Measurements from ENCODE around the gene ATPAF1.

ATPAF1 gene

DNA sequence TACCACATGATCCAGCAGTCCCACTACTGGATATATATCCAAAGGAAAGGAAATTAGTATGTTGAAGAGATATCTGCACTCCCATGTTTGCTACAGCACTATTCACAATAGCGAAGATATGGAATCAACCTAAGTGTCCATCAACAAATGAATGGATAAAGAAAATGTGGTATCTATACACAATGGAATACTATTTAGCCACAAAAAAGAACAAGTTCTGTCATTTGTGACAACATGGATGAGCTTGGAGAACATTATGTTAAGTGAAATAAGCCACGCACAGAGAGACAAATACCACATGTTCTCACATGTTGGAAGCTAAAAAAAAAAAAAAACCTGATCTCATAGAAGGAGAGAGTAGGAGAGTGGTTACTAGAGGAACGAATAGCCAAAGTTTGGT, 17.7 kb downstream of the ATPAF1 start:
- no peak for DNase-seq (ENCODE audit: low read depth)

DNA sequence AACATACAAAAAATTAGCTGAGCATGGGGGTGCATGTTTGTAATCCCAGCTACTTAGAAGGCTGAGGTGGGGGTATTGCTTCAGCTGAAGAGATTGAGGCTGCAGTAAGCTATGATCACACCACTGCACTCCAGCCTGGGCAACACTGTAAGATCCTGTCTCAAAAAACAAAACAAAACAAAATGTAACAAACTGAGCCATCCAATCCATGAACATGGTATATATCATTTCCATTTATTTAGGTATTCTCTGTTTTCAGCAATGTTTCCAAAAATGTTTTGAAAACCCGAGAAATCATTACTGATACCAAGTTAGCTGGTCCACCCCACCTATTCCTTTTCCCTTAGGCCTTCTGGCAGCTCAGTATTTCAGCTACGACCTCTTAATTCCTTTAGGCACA, 18.4 kb downstream of the ATPAF1 start:
- DNase-seq (ENCODE audit: low read depth) = no peak

DNA sequence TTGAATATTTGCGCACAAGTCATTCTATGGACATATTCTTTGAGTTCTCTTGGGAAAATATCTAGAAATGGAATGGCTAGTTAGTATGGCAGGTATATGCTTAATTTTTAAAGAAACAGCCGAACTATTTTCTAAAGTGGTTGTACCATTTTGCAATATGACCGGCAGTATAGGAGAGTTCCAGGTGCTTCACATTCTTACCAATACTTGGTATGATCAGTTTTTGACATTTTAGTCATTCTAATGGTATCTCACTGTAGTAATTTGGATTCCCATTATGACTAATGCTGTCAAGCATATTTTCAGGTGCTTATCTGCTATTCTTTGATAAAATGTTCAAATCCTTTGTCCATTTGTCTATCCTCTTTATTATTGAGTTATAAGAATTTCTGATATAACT, 20.6 kb downstream of the ATPAF1 start:
- no peak for DNase-seq (ENCODE audit: low read depth)

DNA sequence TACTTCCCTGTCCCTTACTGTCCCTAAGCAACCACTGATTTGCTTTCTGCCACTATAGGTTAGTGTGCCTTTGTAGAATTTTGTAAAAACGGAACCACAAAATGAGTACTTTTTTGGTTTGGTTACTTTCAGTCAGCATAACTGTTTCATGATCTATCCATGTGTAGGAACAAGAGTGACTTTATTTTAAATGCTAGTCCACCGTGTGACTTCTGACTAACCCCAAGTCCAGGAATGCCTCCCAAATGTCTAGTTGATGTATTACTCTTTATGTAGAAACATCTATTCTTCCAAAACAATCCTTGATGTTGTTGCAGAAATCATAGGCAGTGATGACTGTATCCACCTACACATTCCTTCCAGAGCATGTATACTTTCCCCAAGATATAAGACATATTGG, 21.3 kb downstream of the ATPAF1 start:
- DNase-seq (ENCODE audit: low read depth) = no peak

DNA sequence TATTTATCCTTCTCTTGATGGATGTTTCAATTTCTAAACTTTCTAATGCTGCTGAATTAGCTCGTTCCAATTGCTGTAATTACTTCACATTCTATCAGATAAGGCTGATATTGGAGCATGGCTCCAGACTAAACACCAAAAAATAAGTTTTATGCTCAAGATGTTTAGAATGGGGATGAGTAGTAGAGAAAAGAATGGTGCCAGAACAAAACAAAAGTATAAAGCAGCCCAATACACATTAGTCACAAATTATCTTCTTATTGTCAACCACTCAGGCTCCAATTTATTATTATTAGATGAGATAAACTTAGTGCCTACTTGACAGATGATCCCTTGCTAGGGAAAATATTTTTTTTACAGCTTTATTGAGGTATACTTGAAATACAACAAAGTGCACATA, 21.8 kb downstream of the ATPAF1 start:
- no peak for DNase-seq (ENCODE audit: low read depth)

DNA sequence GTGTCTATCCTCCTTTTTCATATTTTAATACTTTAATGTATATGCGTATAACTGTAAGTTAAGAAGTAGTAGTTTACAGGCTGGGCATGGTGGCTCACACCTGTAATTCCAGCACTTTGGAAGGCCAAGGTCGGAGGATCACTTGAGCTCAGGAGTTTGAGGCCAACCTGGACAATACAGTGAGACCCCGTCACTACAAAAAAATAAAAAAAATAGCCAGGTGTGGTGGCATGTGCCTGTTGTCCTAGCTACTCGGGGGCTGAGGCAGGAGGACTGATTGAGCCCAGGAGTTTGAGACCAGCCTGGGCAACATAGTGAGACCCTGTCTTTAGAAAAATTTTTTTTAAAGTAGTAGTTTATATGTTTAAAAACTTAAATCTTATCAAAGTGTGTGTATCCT, 22.3 kb downstream of the ATPAF1 start:
- DNase-seq (ENCODE audit: low read depth) = no peak

DNA sequence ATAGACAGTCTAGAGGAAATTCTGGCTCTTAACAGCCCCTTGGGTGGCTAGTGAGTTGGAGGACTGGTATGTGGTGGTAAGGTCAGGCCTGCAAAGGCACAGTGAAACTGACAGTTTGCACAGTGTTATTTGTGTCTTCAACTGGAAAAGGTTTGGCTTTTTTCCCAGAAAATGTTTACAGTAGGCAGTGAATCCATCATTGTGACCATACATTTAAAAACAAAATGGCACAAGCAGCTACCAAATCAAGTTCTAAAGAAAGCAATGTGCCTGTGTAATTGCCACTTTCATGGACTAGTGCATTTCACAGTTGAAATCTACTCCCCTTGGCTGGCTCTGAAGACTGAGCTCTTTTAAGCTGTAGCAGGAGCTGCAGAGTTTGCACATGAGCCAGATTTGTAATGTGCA, 24.8 kb downstream of the ATPAF1 start:
- peak; percentile 36 for DNase-seq (ENCODE audit: low read depth)

DNA sequence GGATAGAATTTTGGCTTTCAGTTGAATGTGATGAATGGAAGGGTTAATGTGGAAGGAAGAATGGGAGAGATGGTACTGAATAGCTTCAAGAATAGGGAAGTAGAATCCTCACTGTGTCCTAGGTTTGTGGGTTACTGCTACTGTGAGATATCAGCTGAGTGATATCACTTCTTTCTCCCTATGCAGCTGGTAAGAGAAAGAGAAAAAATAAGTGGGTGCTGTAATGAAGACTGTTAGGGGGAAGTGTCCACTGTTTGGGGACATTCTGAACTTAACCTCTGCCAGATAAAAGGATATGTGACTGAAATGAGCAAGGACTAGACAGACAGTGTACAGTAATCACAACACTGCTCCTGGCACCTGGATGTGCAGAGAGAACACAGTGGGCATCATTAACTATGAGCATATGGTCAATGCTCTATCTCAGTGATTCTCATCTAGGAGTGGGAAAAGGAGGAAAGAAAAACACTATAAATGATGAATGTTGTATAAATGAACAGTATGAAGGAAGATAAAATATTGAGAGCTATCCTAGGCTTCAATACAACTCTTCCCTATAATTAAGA, 26.0 kb downstream of the ATPAF1 start:
- no peak for DNase-seq (ENCODE audit: low read depth)

DNA sequence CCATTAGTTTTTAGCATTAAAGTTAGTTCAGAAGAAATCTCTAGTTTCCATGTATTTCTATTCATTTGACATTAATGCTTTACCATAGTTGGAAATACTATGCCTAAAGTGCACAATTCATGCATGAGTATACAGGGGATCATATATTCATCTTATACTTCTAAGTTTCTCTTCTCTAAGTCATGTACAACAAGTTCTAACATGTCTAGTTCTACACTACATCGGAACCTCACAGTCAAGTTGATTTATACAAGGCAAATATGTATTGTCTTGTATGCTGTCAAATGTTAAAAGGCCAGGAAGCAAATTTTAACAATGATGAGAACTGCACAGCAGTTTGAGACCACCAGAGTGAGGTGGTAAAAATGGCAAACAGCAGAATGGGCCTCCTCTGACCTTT, 28.6 kb downstream of the ATPAF1 start:
- DNase-seq (ENCODE audit: low read depth) = no peak

DNA sequence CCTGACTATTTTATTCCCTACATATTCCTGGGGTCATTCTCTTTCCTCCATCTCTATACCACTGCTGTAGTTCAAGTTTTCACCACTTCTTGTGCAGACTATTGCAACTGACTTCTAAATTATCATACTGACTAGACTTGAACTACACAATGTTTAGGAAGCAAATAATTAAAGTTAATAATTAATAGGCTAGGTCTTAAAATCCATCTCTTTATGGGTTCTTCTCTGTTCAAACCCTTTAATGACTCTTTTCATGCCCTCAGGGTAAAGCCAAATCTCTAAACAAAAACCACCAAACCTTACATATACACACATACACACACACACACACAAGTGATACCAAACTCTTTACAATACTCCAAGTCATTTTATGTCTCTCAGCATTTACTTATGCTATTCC, 29.2 kb downstream of the ATPAF1 start:
- DNase-seq (ENCODE audit: low read depth) = no peak

DNA sequence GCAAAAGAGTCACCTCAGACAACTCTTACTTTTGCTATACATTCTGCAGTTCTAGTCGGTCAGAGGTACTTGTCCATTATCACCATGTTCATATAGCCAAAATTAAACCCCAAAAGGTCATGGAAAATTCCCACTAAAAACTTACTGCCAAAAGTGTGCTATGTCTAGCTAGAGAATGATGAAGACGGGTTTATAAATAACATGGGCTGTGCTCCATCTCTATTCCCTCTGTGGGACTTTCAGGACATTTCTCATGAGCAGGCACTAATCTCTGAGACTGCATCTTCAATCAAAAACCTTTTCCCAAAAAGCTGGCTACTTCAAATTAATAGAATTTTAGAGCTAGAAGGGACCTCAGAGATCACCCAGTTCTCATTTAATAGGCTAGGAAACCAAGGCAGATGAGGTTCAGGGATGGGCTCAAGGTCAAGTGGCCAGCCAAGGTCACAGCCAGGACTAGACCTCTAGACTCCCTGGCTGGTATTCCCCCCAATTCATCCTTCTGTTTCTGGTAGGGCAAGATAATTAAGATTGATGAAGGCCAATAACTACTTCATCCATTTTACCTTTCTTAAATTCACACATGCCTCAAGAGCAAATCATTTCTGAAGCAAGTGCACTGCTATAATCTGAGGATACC, 30.6 kb downstream of the ATPAF1 start:
- DNase-seq (ENCODE audit: low read depth) = no peak

DNA sequence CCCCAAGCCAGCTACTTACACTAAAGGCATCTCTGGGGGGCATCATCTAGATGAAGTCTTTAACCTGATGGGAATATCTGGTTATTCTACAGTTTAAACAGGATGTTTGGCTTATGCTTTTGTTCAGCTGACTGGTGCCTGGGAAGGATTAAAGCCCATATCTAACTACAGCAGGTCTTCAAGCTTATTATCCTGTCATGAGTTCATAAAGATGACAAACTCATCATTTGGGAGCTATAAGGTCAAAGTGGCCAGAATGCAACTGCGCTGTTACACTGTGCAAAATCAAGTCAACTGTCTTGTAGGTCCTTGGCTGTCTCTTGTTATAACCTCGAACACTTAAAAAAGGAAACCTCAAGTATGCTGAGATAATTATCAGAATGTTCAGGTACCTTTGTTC, 33.0 kb downstream of the ATPAF1 start:
- no peak for DNase-seq (ENCODE audit: low read depth)

DNA sequence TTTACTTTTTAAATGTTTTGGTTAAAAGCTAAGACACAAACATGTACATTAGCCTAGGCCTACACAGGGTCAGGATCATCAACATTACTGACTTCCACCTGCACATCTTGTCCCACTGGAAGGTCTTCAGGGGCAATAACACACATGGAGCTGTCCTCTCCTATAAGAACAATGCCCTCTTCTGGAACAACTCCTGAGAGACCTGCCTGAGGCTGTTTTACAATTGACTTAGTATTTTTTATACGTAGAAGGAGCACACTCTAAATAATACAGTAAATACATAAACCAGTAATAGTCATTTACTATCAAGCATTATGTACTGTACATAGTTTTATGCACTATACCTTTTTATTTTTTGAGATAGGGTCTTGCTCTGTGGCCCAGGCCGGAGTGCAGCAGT, 37.4 kb downstream of the ATPAF1 start:
- DNase-seq (ENCODE audit: low read depth) = no peak

DNA sequence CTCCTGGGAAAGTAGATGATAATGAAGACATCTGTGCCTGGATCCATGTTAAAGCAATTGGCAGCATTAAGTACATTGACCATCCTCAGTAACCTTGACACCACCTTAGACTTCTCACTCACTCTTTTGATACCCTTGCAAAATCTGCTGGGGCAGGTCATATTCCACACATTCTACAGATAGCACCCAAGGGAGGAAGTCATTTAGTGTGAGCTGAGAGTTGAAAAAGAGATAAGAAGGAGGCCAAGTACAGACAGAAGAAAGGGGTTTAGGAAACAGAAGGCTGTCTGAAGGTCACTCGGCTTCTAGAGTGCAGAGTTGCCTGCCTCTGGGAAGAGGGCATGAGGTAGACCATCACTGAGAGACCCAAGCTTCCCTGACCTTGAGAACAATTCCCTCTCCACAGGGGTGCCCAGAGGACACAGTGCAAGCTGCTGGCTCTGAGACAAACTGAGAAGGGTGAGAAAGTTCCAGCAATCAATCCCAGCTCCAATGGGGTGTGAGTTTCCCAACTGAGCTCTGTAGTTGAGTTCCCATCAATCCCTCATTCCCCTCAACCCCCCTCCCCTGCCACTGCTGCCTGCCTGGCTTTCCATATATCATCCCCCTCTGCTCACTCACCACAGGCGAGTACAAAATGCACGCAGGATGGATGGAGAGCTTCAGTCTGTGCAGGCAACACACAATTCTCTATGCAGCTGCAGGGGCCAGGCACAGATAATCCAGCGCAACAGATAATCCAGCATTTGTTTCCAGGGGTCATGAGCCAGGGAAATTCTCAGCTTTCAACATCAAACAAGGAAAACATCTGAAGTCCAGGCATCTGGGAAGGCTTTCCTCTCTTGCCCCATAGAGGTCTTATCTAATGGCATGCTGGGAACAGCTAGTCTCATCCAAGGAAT, 44.2 kb downstream of the ATPAF1 start:
- no peak for DNase-seq (ENCODE audit: low read depth)

DNA sequence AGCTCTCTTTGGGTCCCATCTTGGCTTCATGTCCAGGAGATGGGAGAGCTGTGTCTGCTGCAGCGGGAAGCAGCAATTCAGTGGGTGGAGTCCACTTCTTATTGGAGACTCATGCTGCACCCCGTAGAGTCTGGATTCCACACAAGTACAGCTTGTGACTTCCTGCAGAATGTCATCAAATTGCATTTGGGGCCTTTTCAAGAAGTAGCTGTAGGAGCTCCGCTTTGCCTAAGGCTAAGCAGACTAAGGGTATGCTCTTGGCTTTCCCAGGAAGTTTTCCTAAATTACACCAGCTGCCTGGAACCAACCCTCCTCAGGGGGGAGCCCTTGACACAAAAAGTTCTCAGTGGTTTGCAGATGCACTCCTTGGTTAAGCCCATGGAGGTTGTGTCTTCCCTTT, 45.8 kb downstream of the ATPAF1 start:
- no peak for DNase-seq (ENCODE audit: low read depth)

DNA sequence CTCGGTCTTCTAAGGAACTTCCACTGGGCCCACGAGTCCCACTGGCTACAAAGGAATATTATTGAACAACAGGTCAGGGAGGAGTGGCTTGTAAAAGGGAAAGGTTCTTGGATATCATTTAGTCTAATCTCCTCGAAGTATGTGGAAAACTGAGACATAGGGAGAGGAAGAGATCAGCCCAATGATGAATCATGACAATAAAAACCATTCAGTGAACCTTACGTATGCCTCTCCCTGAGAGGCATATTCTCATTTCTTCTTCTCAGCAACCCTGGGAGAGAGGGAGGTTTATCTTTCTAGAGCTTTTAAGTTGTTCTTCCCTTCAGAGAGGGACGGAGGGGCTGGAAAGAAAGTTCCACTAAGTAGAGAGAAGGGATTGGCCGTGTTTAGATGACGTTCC, 46.2 kb downstream of the ATPAF1 start:
- DNase-seq (ENCODE audit: low read depth) = no peak

DNA sequence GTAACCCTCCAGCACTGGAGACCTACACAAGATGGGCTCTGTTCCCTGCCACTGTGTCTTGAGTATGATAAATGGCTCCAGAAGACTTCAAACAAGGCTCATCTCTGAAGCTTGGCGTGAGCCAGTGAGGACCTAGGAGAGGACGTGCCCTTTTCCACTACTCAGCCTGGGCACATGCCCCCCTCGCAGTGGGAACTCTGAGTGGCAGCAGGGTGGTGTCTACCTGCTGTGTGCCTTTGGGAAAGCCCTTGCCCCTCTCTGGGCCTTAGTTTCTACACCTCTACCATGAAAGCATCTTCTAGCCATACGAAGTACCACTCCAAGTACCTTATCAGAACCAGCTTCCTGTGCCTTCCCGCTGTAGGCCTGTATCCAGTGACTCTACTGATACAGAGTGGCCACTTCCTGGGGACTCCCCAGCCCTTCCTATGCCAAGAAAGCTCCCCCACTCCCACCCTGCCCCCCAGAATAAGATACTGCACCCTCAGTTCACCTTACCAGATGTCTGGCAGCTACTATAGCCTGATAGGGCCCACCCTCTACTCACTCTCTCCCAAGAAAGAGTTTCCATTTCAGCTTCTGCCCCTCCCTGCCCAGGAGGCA, 48.4 kb downstream of the ATPAF1 start:
- no peak for DNase-seq (ENCODE audit: low read depth)

DNA sequence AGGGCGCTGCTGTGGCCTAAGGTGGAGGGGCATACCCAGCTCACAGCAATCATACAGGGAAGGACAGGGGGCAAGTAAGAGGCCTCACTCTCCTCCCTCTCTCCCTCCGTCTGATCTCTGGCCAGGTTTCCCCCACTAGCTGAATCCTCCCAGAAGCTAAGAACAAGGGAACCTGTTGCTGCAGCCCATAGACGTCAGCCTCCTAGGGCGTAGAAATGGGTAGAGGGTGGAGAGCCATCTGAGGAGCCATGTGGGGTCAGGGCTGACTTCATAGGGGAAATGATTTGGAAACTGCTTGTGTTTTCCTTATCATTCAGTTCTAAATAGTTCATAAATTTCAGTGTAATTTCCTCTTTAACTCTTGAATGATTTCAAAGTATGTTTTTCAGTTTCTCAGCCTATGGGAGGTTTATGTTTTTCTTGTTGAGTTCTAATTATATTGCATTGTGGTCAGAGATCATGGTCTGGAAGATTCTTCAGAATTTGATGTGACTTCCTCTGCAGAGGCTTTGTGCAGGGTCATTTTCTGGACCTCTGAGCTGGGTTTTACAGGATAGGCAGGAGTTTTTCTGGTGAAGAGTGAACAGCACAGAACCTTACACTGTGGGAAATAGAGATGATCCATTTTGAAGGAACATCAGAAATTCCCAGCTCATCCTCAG, 49.3 kb downstream of the ATPAF1 start:
- no peak for DNase-seq (ENCODE audit: low read depth)

DNA sequence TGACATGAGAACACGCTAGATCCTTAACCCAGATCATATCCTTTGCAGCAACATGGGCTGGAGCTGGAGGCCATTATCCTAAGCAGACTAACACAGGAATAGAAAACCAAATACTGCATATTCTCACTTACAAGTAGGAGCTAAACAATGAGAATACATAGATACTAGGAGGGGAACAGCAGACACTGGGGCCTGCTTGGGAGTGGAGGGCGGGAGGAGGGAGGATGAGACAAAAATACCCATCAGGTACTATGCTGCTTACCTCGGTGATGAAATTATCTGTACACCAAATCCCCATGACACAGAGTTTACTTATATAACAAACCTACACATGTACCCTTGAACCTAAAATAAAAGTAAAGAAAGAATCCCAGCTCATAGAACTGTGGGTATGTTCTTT, 50.3 kb downstream of the ATPAF1 start:
- no peak for DNase-seq (ENCODE audit: low read depth)

DNA sequence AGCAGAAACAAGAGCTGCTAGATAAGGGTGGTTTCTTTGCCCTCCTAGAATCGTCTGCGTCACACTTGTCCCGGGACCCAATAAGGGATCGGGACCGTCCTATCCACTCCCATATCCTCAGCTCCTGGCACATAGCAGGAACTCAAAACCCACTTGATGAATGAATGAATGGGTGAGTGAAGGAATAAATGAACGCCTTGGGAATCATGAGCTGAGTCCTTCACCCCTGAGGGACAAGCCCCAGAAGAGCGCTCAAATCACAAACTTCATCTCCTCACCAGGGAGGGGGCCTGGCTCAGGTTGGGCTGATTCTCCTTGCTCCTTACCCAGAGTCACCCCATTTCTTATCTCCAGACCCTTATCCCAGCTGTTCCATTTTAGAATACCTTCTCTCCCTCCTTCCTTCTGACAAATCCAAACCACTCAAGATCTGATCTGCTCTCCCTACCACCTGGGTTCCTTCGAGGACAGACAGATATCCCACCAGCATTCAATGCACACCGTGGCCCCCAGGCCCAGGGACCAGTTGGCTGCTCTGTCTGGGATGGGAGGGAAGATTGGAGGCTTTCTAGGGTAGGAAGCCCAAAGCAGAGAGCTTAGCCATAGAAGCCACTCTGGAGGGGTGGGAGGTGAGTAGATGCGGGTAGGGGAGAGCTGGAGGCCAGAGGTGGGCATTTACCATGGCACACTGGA, 50.9 kb downstream of the ATPAF1 start:
- no peak for DNase-seq (ENCODE audit: low read depth)

DNA sequence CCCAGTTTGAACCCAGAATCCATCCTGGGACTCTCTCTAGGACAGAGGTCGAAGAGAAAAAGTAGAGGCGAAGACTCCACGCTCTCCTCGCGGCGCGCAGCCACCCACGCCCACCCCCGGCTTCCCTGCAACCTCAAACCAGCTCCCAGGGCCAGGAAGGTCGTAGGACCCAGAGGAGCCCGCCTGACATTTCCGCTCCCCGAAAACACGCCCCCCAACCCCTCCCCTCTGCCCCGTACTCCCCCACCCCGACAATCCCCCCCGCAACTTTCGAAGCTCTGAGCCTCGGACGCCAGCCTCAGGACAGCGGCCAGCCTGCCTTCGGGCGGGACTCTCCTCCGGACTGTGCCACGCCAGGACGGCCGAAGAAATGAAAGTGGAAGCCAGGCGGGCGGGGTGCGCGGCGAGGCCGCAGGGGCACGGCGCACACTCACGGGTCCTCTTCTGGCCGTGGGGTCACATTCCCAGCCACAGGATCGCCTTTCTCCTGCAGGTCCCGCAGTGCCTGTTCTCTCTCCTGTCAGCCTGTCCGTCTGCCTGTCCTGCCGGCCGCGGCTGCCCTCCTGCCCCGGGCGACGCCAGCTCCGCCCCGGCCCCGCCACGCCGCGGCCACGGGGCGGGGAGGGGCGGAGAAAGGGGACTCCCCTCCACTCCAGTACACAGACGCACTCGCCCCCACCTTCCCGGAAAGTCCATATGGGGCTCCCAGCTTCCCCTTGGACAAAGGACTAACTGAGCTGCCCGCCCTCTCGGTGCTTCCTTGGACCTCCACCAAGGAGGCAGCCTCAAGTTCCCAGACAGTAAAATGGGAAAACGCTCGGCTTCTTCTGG, 51.7 kb downstream of the ATPAF1 start, which contains the start of gene MOB3C:
TSS of gene MOB3C (minus strand) at position 535 of the 831 bp plus-strand sequence. CDS start 3,490 bp downstream, outside the sequence.
- DNase-seq (ENCODE audit: low read depth) = peak; percentile 42
